KMS-11 (cell line): ENCODE results near the gene ILF3.

Experiments
- H2AFZ ChIP-seq: fragments of 200-600 bp; sonication (generic); 2 replicates; pipeline ENCODE4 v1.6.1; 2016; ENCODE audit warnings: antibody characterized with exemption, mixed run types, low read depth
- H3K27ac ChIP-seq: fragments of 200-600 bp; sonication (generic); 2 replicates; pipeline ENCODE4 v1.6.1; 2016; ENCODE audit warnings: mild to moderate bottlenecking, mixed run types
- H3K27me3 ChIP-seq: fragments of 200-600 bp; sonication (generic); 2 replicates; pipeline ENCODE4 v1.6.1; 2017; ENCODE audit warnings: mild to moderate bottlenecking, low read depth, mixed run types, moderate library complexity; ENCODE audit not compliant: insufficient read depth
- H3K36me3 ChIP-seq: fragments of 200-600 bp; sonication (generic); 2 replicates; pipeline ENCODE4 v1.6.1; 2017; ENCODE audit warnings: mild to moderate bottlenecking, mixed run types; ENCODE audit not compliant: insufficient read depth
- H3K4me1 ChIP-seq: fragments of 200-600 bp; sonication (generic); 2 replicates; pipeline ENCODE4 v1.6.1; 2016; ENCODE audit warnings: mild to moderate bottlenecking, low read depth, mixed run types; ENCODE audit not compliant: poor library complexity, severe bottlenecking
- H3K4me2 ChIP-seq: fragments of 200-600 bp; sonication (generic); 2 replicates; pipeline ENCODE4 v1.7.0; 2016; ENCODE audit warnings: mild to moderate bottlenecking, mixed run types
- H3K4me3 ChIP-seq: fragments of 200-600 bp; sonication (generic); IDR thresholded peaks from 2 replicates; pipeline ENCODE4 v1.6.1; 2017; ENCODE audit warnings: low read depth, low read length, mixed read lengths; ENCODE audit not compliant: insufficient read depth
- H3K79me2 ChIP-seq: fragments of 200-600 bp; sonication (generic); 2 replicates; pipeline ENCODE4 v1.6.1; 2016; ENCODE audit warnings: low read depth, mixed run types; ENCODE audit not compliant: insufficient read depth
- H3K9ac ChIP-seq: fragments of 200-600 bp; sonication (generic); 2 replicates; pipeline ENCODE4 v1.6.1; 2016; ENCODE audit warnings: mild to moderate bottlenecking, mixed run types
- H4K20me1 ChIP-seq: fragments of 200-600 bp; sonication (generic); 2 replicates; pipeline ENCODE4 v1.6.1; 2016; ENCODE audit warnings: mild to moderate bottlenecking, mixed run types; ENCODE audit not compliant: insufficient read depth
- TF ChIP-seq, protein P1 (sequence below): fragments of 200-600 bp; sonication (generic); conservative IDR thresholded peaks from 2 replicates; pipeline ENCODE4 v1.6.1; 2017; ENCODE audit warnings: low read depth, mild to moderate bottlenecking, antibody characterized with exemption, low read length, moderate library complexity, mixed read lengths

The ILF3 gene

DNA sequence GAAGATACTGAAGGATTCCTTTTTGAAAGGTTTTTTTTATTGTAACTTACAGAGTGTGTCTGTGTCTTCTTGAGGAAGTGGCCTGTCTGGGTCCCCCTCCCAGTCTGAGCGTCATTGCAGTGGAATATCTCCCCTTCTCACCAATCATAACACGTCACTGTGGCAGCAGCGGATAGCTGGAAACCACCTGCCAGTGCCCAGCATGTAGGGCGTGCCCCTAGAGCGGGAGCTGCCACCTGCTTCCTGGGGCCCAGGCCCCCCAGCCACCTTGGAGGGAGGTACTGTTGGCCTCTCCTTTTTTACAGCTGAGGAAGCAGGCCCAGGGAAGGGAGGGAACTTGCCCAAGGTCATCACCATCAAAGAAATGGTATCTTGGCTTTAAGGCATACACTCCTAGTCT, 59.2 kb downstream of the ILF3 start:
- TF ChIP-seq, protein P1, sequence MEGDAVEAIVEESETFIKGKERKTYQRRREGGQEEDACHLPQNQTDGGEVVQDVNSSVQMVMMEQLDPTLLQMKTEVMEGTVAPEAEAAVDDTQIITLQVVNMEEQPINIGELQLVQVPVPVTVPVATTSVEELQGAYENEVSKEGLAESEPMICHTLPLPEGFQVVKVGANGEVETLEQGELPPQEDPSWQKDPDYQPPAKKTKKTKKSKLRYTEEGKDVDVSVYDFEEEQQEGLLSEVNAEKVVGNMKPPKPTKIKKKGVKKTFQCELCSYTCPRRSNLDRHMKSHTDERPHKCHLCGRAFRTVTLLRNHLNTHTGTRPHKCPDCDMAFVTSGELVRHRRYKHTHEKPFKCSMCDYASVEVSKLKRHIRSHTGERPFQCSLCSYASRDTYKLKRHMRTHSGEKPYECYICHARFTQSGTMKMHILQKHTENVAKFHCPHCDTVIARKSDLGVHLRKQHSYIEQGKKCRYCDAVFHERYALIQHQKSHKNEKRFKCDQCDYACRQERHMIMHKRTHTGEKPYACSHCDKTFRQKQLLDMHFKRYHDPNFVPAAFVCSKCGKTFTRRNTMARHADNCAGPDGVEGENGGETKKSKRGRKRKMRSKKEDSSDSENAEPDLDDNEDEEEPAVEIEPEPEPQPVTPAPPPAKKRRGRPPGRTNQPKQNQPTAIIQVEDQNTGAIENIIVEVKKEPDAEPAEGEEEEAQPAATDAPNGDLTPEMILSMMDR, result no peak
- Histone ChIP-seq H3K27ac (no peak overlapping the region), H4K20me1 (no peaks in the 10 kb centered on the region), H3K79me2 (peaks cover 3% of the 10 kb centered on the region; the same call in 1 of the 2 replicates), H3K36me3 (no peaks in the 10 kb centered on the region), H3K27me3 (no peaks in the 10 kb centered on the region), H2AFZ (no peak overlapping the region), H3K4me1 (peaks cover 9% of the 10 kb centered on the region), H3K4me3 (no peak overlapping the region), H3K4me2 (no peak overlapping the region), H3K9ac (no peak overlapping the region)

DNA sequence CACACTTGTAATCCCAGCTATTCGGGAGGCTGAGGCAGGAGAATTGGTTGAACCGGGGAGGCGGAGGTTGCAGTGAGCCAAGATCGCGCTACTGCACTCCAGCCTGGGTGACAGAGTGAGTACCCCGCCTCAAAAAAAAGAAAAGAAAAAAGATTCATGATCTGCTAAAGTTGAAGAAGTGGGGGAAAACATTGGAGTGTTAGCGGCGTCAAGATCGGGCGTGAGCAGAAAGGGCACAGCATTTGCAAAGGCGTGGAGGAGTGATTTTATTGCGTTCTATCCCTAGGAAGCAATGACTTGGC, 62.9 kb downstream of the ILF3 start:
- H2AFZ ChIP-seq, result peak overlapping the region; percentile 66; the same call in 1 of the 2 replicates
- no peak overlapping the region for H3K9ac ChIP-seq
- H3K27me3 ChIP-seq, result no peaks in the 10 kb centered on the region
- peaks cover 39% of the 10 kb centered on the region for H3K79me2 ChIP-seq
- H3K4me1 ChIP-seq, result peaks cover 19% of the 10 kb centered on the region
- no peaks in the 10 kb centered on the region for H3K36me3 ChIP-seq
- H3K27ac ChIP-seq, result no peak overlapping the region
- no peak overlapping the region for H3K4me3 ChIP-seq
- TF ChIP-seq, protein P1, result no peak
- peak overlapping the region; percentile 33; the same call in 1 of the 2 replicates for H3K4me2 ChIP-seq
- H4K20me1 ChIP-seq, result peaks cover 20% of the 10 kb centered on the region

DNA sequence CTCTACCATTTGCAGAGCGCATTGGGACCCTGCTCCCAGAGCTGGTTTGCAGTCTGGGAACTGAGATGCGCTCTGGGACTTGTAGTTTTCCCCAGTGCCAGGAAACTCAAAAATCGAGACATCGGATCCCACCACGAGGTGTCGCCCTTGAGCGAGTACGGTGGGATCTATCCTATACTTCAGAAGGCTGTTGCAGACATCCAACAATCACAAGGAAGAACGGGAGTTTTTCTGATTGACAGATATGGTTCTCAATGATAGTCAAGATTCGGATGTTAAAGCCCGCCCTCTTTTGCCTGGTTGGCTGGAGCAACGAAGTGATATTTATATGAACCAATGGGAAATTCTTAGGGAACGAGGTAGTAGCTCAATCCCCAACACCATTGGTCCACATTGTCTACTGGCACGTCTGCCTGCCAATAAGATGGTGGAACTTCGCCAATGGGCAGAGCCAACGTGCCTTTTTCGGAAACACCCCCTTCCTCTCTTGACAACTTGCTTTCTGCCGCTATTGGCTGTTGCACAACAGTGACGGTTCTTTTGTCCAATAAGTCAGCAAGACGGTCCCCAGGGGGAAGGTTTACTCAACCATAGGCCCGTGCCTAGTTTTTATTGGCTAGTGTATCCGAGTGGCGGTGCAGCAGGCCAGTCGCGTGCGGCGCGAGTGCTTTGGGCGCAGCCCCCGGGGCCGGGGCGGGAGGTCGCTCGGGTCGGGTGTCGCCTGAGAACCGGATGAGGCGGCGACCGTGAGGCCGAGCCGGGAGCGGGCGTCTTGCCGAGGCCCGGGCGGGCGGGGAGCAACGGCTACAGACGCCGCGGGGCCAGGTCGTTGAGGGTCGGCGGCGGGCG, 63.4 kb downstream of the ILF3 start, which contains the start of gene DNM2:
DNM2 (plus strand) TSS at position 724 of the 849 bp plus-strand sequence. CDS start 164 bp downstream, outside the sequence.
- TF ChIP-seq, protein P1, result peak; percentile 79
- no peaks in the 10 kb centered on the region for H3K27me3 ChIP-seq
- peak within 1 kb of the TSS; percentile 67 for H3K27ac ChIP-seq
- H3K4me1 ChIP-seq, result peaks cover 19% of the 10 kb centered on the region
- no peaks in the 10 kb centered on the region for H3K36me3 ChIP-seq
- H2AFZ ChIP-seq, result peak within 1 kb of the TSS; percentile 66
- peak within 1 kb of the TSS; percentile 71; the same call in 1 of the 2 replicates for H3K9ac ChIP-seq
- peaks cover 20% of the 10 kb centered on the region for H4K20me1 ChIP-seq
- peak within 1 kb of the TSS; percentile 98 for H3K4me2 ChIP-seq
- H3K4me3 ChIP-seq, result no peak within 1 kb of the TSS
- peaks cover 44% of the 10 kb centered on the region for H3K79me2 ChIP-seq

DNA sequence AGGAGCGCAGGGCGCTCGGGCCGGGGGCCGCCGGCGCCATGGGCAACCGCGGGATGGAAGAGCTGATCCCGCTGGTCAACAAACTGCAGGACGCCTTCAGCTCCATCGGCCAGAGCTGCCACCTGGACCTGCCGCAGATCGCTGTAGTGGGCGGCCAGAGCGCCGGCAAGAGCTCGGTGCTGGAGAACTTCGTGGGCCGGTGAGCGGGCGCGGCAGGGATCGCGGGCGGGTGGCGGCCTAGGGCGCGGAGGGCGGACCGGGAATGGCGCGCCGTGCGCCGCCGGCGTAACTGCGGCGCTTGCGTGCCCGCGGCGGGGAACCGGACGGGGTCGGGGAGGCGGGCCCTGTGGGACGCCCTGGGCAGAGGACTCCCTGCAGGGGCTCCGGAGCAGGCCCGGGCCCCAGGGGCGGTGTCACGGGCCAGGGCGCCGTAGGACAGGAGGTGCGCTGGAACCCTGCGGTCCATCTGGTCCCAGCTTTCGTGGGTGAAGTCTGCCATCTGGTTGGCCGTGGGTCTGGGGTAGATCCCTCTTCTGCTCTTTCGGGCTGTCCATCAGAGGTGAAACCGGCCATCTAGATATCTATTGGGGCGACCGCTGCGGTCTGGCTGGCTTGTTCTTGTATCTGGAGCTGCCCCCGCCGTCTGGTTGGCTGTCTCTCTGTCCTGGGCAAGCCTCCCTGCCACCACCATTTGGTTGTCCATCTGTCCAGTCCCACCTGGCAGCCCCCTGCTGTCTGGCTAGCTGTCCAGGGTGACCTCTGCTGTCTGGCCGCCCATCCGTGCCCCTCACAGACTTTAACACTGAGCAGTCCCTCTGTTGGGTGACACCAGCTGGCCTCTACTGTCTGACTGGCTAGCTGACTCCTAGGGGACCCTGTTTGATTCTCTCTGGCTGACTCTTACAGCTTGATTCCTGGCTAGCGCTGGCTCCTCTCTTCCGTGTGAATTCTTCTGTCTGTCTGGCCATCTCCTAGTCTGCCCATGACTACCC, 64.4 kb downstream of the ILF3 start:
- Histone ChIP-seq H4K20me1 (peaks cover 20% of the 10 kb centered on the region), H3K9ac (peak overlapping the region; percentile 71; the same call in 1 of the 2 replicates), H3K4me2 (peak overlapping the region; percentile 98), H3K36me3 (no peaks in the 10 kb centered on the region), H2AFZ (peak overlapping the region; percentile 49), H3K27ac (peak overlapping the region; percentile 67), H3K27me3 (no peaks in the 10 kb centered on the region), H3K79me2 (peaks cover 53% of the 10 kb centered on the region), H3K4me3 (no peak overlapping the region), H3K4me1 (peaks cover 19% of the 10 kb centered on the region)
- TF ChIP-seq, protein P1, result no peak
